Measurements from ENCODE around the gene HNRNPUL2.

GRCh38 chr11:62774407-62774806, 47.1 kb upstream of the HNRNPUL2 start:
- TF ChIP-seq POLR2A (IDR thresholded peaks at IDR 0.05; ENCODE audit: low read depth, low read length), result no peak
- TF ChIP-seq POLR2AphosphoS5 (IDR thresholded peaks at IDR 0.05; ENCODE audit: low read depth, low read length), result no peak
- TF ChIP-seq SPI1 (IDR thresholded peaks at IDR 0.05; ENCODE audit: low read depth, low read length), result no peak
- TF ChIP-seq TAF1 (IDR thresholded peaks at IDR 0.05; ENCODE audit: low read depth, low read length), result no peak
